Lower leg skin (tissue), 4 donors: Measurements from ENCODE around the gene KCTD16. TPM values are rescaled to one million over a fixed set of nuclear protein-coding genes. Genes with fewer than 3 reads are reported as not detected.

Experiments
- DNase-seq, 2 donors: peaks; one replicate each; pipeline ENCODE4 v3.0.0-alpha.2; 2019; ENCODE audit warnings: low spot score in 2 of 2
- H3K4me3 ChIP-seq: fragments of 200-600 bp; sonication (generic); 2 replicates; pipeline ENCODE4 v1.5.1; 2017; ENCODE audit warnings: mild to moderate bottlenecking, low read depth; ENCODE audit not compliant: poor library complexity, severe bottlenecking
- POLR2A ChIP-seq, 2 donors: fragments of 450-650 bp; IDR thresholded peaks; one replicate each; pipeline ENCODE4 v1.6.1; 2016 to 2017; ENCODE audit warnings: antibody characterized with exemption in 2 of 2, mild to moderate bottlenecking in 1 of 2, moderate library complexity in 1 of 2
- WGBS, 2 donors: methylation state at CpG; one replicate each; pipeline ENCODE4 v1.1.5; 2018; 5-methylcytosine and 5-hydroxymethylcytosine counted together
- intact Hi-C: fragments of 100-400 bp; cut with DNase I; formaldehyde crosslinking; loops from one replicate; pipeline ENCODE4 v1.15.0; 2023; ENCODE audit warnings: low total_unique reads
- total RNA-seq, 4 donors: library from RNA; depleted of rRNA; stranded (reverse); fragments of >200 nt; gene quantifications; one replicate each; pipeline ENCODE4 v1.1.0, GENCODE V29; 2016
- TF ChIP-seq, protein P1 (sequence below), 3 donors: fragments of 450-650 bp; IDR thresholded peaks; one replicate each; pipeline ENCODE4 v1.5.1; 2016; ENCODE audit warnings: antibody characterized with exemption in 3 of 3, mild to moderate bottlenecking in 3 of 3, moderate library complexity in 2 of 3

KCTD16 gene
- total RNA-seq, 4 donors from 2014 or later = not detected

DNA sequence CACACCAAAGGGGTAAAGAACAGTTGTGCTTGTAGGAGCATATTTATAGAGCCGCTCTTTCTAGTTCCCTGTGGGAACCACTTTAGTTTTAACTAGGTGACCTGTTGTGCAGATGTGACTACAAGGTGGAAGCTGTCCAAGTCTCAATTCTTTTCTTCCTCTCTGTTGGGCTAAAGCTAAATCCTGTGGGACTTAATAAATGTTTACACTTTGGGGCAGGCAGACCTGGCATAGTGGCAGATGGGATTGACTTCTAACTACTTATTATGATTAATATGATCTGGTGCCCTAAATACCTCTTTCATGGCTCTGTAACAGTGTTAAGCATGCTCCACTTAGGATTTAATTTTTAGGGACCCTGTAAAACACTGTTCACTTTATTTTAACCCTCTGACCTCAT lies 265.3 kb downstream of the KCTD16 start:
- 62 to 76% methylated on average over 1 of the region's 1 CpG for WGBS, 2 donors
- intact Hi-C loops = no loop called here
- no peak for TF ChIP-seq POLR2A (IDR thresholded peaks at IDR 0.05)
- TF ChIP-seq, protein P1, sequence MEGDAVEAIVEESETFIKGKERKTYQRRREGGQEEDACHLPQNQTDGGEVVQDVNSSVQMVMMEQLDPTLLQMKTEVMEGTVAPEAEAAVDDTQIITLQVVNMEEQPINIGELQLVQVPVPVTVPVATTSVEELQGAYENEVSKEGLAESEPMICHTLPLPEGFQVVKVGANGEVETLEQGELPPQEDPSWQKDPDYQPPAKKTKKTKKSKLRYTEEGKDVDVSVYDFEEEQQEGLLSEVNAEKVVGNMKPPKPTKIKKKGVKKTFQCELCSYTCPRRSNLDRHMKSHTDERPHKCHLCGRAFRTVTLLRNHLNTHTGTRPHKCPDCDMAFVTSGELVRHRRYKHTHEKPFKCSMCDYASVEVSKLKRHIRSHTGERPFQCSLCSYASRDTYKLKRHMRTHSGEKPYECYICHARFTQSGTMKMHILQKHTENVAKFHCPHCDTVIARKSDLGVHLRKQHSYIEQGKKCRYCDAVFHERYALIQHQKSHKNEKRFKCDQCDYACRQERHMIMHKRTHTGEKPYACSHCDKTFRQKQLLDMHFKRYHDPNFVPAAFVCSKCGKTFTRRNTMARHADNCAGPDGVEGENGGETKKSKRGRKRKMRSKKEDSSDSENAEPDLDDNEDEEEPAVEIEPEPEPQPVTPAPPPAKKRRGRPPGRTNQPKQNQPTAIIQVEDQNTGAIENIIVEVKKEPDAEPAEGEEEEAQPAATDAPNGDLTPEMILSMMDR (IDR thresholded peaks at IDR 0.05) = no peak
- DNase-seq = no peak
- H3K4me3 ChIP-seq = no peak overlapping the region

DNA sequence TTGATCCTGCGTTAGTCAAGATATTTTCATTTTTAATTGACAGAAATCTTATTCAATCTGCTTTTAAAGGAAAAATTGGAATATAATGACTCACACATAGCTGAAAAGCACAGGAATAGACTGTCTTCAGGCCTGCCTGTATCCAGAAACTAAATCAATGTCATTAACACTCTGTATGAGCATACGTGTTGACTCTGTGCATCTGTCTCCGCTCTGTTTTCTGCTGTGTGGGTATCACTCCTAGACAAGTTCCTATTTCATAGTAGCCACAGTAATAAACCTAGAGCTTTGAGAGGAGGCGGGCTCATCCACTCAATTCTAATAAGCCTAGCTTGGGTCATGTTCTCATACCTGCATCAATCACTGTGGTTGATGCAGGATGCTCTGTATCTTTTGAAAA lies 267.6 kb downstream of the KCTD16 start:
- no peak for DNase-seq
- no peak overlapping the region for H3K4me3 ChIP-seq
- intact Hi-C loops = no loop called here
- 82 to 89% methylated on average over 4 of the region's 4 CpGs for WGBS, 2 donors
- no peak for TF ChIP-seq POLR2A (IDR thresholded peaks at IDR 0.05)

DNA sequence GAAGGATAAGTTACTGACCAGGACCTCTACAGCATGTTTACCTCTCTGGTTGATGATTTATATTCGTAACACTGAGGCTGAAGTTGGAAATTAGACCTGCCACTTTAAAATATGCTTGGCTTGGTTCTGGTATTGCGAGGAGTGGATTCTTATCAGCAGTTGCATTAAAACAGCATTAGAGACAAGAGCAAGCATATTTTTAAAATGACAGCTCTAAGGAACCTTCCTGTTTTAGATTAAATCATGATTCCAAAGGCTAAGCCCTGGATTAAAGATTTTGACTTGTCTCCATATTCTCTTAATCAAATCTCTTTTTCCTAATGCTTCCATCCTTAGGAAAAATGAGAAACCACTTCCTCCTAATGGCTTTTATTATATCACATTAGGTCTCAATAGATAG lies 277.8 kb downstream of the KCTD16 start:
- H3K4me3 ChIP-seq = no peak overlapping the region
- no peak for TF ChIP-seq POLR2A (IDR thresholded peaks at IDR 0.05)
- no peak for DNase-seq
- intact Hi-C loops = no loop called here
- 55 to 62% methylated on average over 2 of the region's 2 CpGs for WGBS, 2 donors

DNA sequence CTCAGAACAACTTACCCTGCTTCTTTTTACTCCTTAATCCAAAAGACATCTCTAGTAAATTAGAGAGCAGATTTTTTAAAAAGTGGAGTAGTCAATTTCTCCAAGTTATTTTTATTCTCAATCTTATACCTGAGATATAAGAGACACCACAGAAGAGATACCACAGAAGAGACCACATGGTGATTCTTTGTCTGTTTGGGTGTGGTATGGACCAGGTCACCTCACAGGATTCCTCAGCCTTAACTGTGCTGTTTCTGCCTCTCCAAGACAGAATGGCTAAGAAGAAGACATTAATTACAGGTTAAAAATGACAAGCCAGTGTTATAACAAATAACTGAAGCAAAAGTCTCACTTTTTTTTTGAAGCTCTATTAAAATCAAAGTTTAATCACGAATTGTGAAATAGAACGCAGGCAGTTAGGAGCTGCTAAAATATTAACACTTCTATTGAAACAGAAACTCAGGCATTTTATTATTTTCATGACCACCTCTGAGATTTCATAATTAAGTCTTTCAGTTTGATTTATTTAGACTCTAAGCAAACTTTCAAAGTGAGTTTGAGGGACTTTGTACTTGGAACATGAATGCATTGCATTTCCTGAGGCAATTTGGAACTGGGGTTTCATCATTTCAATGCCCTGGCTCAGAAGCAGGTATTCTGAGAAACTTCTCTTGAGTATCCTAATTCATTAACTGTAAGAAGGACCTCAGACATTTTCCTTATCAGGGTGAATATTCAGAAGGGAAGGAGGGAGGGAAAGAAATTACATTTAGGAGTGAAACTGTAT lies 280.7 kb downstream of the KCTD16 start:
- 43 to 49% methylated on average over 2 of the region's 2 CpGs for WGBS, 2 donors
- intact Hi-C loops = no loop called here
- TF ChIP-seq, protein P1 (IDR thresholded peaks at IDR 0.05) = no peak
- no peak for TF ChIP-seq POLR2A (IDR thresholded peaks at IDR 0.05)
- no peak for DNase-seq
- H3K4me3 ChIP-seq = no peak overlapping the region

DNA sequence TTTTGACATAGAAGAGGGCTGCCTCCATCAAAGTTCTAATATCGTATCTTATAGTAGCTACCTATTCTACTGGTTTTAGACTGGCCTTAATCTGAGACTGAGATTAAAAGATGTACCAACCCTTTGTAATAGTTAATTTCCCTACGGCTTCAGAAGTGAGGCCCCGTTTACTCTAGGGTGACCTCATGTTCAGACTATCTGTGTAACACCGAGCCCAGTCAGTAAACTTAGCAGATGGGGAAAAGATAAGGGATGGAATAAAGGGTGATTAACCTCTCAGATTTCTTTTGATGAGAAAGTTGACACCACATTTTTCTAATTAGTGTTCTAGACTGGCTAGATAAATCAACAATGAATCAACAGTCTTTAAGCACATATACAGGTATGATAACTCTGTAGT lies 283.1 kb downstream of the KCTD16 start:
- TF ChIP-seq, protein P1 (IDR thresholded peaks at IDR 0.05) = no peak
- no peak for TF ChIP-seq POLR2A (IDR thresholded peaks at IDR 0.05)
- 55 to 56% methylated on average over 4 of the region's 4 CpGs for WGBS, 2 donors
- no peak for DNase-seq
- no peak overlapping the region for H3K4me3 ChIP-seq
- intact Hi-C loops = no loop called here

DNA sequence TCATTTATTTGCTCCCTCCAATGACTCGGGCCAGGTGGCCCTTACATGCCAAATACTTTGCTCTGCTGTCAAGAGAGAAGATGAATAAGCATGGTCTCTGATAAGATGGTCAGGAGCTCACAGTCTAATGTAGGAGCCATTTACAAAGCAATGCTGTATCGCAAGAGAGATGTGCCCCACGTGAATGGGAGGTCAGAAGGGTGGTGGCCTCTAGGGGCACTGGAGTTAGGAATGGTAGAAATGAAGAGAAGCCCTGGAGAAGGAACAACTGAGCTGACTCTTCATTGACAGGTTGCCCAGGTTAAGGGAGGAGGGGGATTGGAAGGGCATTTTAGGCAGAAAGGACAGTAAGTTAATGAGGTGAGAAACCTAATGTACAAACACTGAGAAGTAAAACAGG lies 286.5 kb downstream of the KCTD16 start:
- no peak for DNase-seq
- no peak overlapping the region for H3K4me3 ChIP-seq
- intact Hi-C loops = no loop called here
- TF ChIP-seq, protein P1 (IDR thresholded peaks at IDR 0.05) = no peak
- TF ChIP-seq POLR2A (IDR thresholded peaks at IDR 0.05) = no peak
- WGBS, 2 donors = 72 to 76% methylated on average over 3 of the region's 3 CpGs

DNA sequence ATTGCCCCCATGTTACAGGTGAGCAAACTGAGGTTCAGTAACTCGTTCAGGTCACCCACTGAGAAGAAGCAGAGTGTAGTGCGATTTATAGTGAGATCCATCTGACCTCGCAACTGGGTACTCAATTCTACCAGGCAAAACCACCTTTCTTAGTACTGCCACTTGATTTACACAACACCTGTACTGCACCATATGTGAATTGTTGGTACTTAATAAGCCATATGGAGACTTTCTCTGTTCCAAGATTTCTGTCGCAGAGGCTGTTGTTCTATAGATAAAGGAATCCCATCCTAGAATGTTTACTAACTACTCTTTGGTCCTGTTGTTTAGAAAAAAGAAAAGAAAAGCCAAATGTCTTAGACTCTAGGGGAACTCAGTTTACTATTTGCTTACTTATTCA lies 287.5 kb downstream of the KCTD16 start:
- intact Hi-C loops = no loop called here
- 87 to 89% methylated on average over 4 of the region's 4 CpGs for WGBS, 2 donors
- H3K4me3 ChIP-seq = no peak overlapping the region
- TF ChIP-seq POLR2A (IDR thresholded peaks at IDR 0.05) = no peak
- TF ChIP-seq, protein P1 (IDR thresholded peaks at IDR 0.05) = no peak
- DNase-seq = no peak
